ENCODE results near the gene CTSZ. TPM values are rescaled to one million over a fixed set of nuclear protein-coding genes. Genes with fewer than 3 reads are reported as not detected.

The CTSZ gene
- total RNA-seq (200 TPM), polyA plus RNA-seq (ENCODE audit: insufficient read depth, low read depth, low replicate concordance) (234 TPM)
- long read RNA-seq, donor 1, partial matches to known transcripts: 0 of 1 reads
- long read RNA-seq, donor 1, other reads (novel, unspliced or antisense): 0 of 1 reads
- long read RNA-seq, donor 2, partial matches to known transcripts: 0 of 6 reads
- long read RNA-seq, donor 2, other reads (novel, unspliced or antisense): 0 of 6 reads
- long read RNA-seq, donor 3, partial matches to known transcripts: 0 of 7 reads
- long read RNA-seq, donor 3, other reads (novel, unspliced or antisense): 0 of 7 reads
- long read RNA-seq, donor 4, partial matches to known transcripts: 0 of 3 reads
- long read RNA-seq, donor 4, other reads (novel, unspliced or antisense): 0 of 3 reads
- long read RNA-seq, donor 5: 0 reads
- long read RNA-seq, donor 6, partial matches to known transcripts: 0 of 1 reads
- long read RNA-seq, donor 6, other reads (novel, unspliced or antisense): 0 of 1 reads
- long read RNA-seq, donor 7, partial matches to known transcripts: 1 of 10 reads
- long read RNA-seq, donor 7, other reads (novel, unspliced or antisense): 4 of 10 reads
- long read RNA-seq, donor 8, transcript CTSZ-201 (6 exons, 1,495 nt): major isoform, 8 of 8 reads
- long read RNA-seq, donor 8, partial matches to known transcripts: 0 of 8 reads
- long read RNA-seq, donor 8, other reads (novel, unspliced or antisense): 0 of 8 reads
- long read RNA-seq, donor 9, transcript CTSZ-201 (6 exons, 1,495 nt): major isoform, 5 of 5 reads
- long read RNA-seq, donor 9, partial matches to known transcripts: 0 of 5 reads
- long read RNA-seq, donor 9, other reads (novel, unspliced or antisense): 0 of 5 reads
- long read RNA-seq, donor 10, partial matches to known transcripts: 0 of 3 reads
- long read RNA-seq, donor 10, other reads (novel, unspliced or antisense): 0 of 3 reads

- Histone ChIP-seq H3K27ac (ENCODE audit: low read depth in 2 of 2, low read length in 2 of 2) (peak within 1 kb of the TSS; percentile 62 to 76), H3K4me3 (ENCODE audit: low read length in 3 of 3) (peak within 1 kb of the TSS; percentile 1 to 73 (median 66)), H3K27me3 (ENCODE audit: control insufficient read depth, insufficient read depth, low read length) (no peaks in the 10 kb centered on the region), H3K36me3 (ENCODE audit: control insufficient read depth in 2 of 3, insufficient read depth in 3 of 3, low read length in 3 of 3) (no peaks in the 10 kb centered on the region), H3K4me1 (ENCODE audit: control insufficient read depth in 2 of 3, insufficient read depth in 2 of 3, low read depth in 1 of 3, low read length in 3 of 3) (peaks cover 0 to 18% (median 14%) of the 10 kb centered on the region in 3 donors), H3K9ac (ENCODE audit: low read length in 3 of 3) (peak within 1 kb of the TSS in 2 of 3 donors; percentile 29 to 86), H3K9me3 (ENCODE audit: control insufficient read depth in 2 of 3, insufficient read depth in 1 of 3, low read length in 3 of 3) (no peaks in the 10 kb centered on the region)
- DNase-seq (peak; percentile 66 to 88 (median 73)), FAIRE-seq (no peak)
- intact Hi-C loops (cut with DNase I): no loop called here
- TF ChIP-seq, protein P1, sequence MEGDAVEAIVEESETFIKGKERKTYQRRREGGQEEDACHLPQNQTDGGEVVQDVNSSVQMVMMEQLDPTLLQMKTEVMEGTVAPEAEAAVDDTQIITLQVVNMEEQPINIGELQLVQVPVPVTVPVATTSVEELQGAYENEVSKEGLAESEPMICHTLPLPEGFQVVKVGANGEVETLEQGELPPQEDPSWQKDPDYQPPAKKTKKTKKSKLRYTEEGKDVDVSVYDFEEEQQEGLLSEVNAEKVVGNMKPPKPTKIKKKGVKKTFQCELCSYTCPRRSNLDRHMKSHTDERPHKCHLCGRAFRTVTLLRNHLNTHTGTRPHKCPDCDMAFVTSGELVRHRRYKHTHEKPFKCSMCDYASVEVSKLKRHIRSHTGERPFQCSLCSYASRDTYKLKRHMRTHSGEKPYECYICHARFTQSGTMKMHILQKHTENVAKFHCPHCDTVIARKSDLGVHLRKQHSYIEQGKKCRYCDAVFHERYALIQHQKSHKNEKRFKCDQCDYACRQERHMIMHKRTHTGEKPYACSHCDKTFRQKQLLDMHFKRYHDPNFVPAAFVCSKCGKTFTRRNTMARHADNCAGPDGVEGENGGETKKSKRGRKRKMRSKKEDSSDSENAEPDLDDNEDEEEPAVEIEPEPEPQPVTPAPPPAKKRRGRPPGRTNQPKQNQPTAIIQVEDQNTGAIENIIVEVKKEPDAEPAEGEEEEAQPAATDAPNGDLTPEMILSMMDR (IDR thresholded peaks at IDR 0.05; ENCODE audit: borderline replicate concordance, extremely low read depth, insufficient read depth): no peak
Observed at GRCh38 chr20:59006864-59007664, at the start of gene CTSZ. Gene CTSZ (minus strand): TSS chr20:59007254. CDS start chr20:59007128, 126 bp downstream.

DNA sequence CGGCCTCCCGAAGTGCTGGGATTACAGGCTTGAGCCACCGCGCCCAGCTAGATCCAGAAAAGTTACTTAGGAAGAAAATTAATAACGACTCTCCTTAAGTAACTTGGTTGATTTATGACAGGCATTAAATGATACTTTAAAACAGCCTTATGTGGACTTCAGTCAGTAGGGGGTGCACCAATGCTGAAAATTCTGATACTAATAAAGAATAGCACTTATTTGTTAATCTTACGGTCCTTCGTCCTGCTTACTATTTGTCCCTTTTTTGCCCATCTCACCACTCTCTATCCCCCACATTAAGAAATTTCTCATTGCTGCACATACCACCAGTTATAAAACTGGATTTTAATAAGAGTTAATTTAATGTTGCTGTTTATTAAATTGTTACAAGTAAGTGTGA is 48.2 kb upstream of the CTSZ start:
- no peak for FAIRE-seq
- no peaks in the 10 kb centered on the region for H3K27me3 ChIP-seq (ENCODE audit: control insufficient read depth, insufficient read depth, low read length)
- H3K27ac ChIP-seq (ENCODE audit: low read depth in 2 of 2, low read length in 2 of 2): no peak overlapping the region
- intact Hi-C loops (cut with DNase I): no loop called here
- no peaks in the 10 kb centered on the region for H3K4me1 ChIP-seq (ENCODE audit: control insufficient read depth in 2 of 3, insufficient read depth in 2 of 3, low read depth in 1 of 3, low read length in 3 of 3)
- H3K36me3 ChIP-seq (ENCODE audit: control insufficient read depth in 2 of 3, insufficient read depth in 3 of 3, low read length in 3 of 3): no peaks in the 10 kb centered on the region
- TF ChIP-seq, protein P1 (IDR thresholded peaks at IDR 0.05; ENCODE audit: borderline replicate concordance, extremely low read depth, insufficient read depth): no peak
- no peak overlapping the region for H3K9ac ChIP-seq (ENCODE audit: low read length in 3 of 3)
- DNase-seq: peak in 1 of 5 donors; percentile 55
- peaks cover 0 to 5% (median 0%) of the 10 kb centered on the region in 3 donors for H3K9me3 ChIP-seq (ENCODE audit: control insufficient read depth in 2 of 3, insufficient read depth in 1 of 3, low read length in 3 of 3)
- no peak overlapping the region for H3K4me3 ChIP-seq (ENCODE audit: low read length in 3 of 3)

GRCh38 chr20:59051666-59052185 is 44.7 kb upstream of the CTSZ start:
- intact Hi-C loops (cut with DNase I): no loop called here
- Histone ChIP-seq H3K9me3 (ENCODE audit: control insufficient read depth in 2 of 3, insufficient read depth in 1 of 3, low read length in 3 of 3) (peaks cover 0 to 4% (median 0%) of the 10 kb centered on the region in 3 donors), H3K27me3 (ENCODE audit: control insufficient read depth, insufficient read depth, low read length) (no peaks in the 10 kb centered on the region), H3K27ac (ENCODE audit: low read depth in 2 of 2, low read length in 2 of 2) (no peak overlapping the region), H3K36me3 (ENCODE audit: control insufficient read depth in 2 of 3, insufficient read depth in 3 of 3, low read length in 3 of 3) (no peaks in the 10 kb centered on the region), H3K9ac (ENCODE audit: low read length in 3 of 3) (no peak overlapping the region), H3K4me3 (ENCODE audit: low read length in 3 of 3) (no peak overlapping the region), H3K4me1 (ENCODE audit: control insufficient read depth in 2 of 3, insufficient read depth in 2 of 3, low read depth in 1 of 3, low read length in 3 of 3) (no peaks in the 10 kb centered on the region)
- DNase-seq (no peak), FAIRE-seq (no peak)
- TF ChIP-seq, protein P1 (IDR thresholded peaks at IDR 0.05; ENCODE audit: borderline replicate concordance, extremely low read depth, insufficient read depth): no peak
